ENCODE results near the gene TM4SF4. TPM values are rescaled to one million over a fixed set of nuclear protein-coding genes. Genes with fewer than 3 reads are reported as not detected.

Gene TM4SF4
- total and polyA plus RNA-seq, 8 donors, result 0.13 to 2.0 (median 0.21) TPM; not detected in 3

DNA sequence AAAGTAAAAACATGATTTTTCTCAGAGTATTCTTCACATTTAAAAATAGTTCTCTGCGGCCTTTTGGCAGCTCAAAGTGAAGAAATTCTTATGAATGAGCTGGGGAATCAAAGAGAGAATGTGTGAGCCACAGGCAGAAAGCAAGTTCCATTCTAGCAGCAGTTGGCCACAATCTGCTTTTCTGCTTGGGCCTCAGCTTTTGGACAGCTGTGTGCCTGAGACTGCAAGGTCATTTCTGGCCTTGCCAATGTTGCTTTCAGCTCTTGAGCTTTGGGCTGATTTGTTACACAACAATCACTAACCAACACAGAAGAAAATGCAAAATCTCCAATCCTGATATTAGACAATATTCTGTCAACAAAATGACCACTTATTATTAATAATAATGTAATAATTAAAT is 14.4 kb upstream of the TM4SF4 start:
- H3K4me3 ChIP-seq, result no peak overlapping the region
- TF ChIP-seq, protein P1, sequence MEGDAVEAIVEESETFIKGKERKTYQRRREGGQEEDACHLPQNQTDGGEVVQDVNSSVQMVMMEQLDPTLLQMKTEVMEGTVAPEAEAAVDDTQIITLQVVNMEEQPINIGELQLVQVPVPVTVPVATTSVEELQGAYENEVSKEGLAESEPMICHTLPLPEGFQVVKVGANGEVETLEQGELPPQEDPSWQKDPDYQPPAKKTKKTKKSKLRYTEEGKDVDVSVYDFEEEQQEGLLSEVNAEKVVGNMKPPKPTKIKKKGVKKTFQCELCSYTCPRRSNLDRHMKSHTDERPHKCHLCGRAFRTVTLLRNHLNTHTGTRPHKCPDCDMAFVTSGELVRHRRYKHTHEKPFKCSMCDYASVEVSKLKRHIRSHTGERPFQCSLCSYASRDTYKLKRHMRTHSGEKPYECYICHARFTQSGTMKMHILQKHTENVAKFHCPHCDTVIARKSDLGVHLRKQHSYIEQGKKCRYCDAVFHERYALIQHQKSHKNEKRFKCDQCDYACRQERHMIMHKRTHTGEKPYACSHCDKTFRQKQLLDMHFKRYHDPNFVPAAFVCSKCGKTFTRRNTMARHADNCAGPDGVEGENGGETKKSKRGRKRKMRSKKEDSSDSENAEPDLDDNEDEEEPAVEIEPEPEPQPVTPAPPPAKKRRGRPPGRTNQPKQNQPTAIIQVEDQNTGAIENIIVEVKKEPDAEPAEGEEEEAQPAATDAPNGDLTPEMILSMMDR (IDR thresholded peaks at IDR 0.05), result no peak
- H3K4me1 ChIP-seq, result no peaks in the 10 kb centered on the region
- H3K27ac ChIP-seq, result no peak overlapping the region
- DNase-seq (peak in 1 of 4 donors; percentile 22), ATAC-seq (peak; percentile 29)
- H3K9me3 ChIP-seq, result no peaks in the 10 kb centered on the region
- H3K36me3 ChIP-seq, result no peaks in the 10 kb centered on the region
- no peaks in the 10 kb centered on the region for H3K27me3 ChIP-seq
- intact Hi-C loops (cut with DNase I), result no loop called here

DNA sequence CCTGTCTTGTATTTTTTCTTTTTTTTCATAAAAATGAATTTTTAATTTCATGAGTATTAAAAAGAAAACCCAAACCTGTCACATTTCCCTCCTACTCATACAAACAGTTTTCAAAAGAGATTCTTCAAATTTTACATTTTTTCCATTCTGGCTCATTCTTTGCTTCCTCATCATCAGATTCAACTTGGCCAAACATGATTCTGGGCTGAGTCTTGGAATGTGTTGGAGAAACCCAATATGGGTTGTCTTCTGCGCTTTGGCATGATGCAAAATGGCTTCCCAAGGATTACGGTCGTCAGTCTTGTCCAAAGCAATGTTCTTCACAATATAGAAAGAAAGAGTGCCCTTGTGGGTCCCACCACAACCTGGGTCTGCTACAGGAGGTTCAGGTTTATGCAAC is 12.4 kb upstream of the TM4SF4 start:
- DNase-seq (no peak), ATAC-seq (no peak)
- H3K9me3 ChIP-seq, result no peaks in the 10 kb centered on the region
- no peak overlapping the region for H3K27ac ChIP-seq
- intact Hi-C loops (cut with DNase I), result no loop called here
- TF ChIP-seq, protein P1 (IDR thresholded peaks at IDR 0.05), result no peak
- H3K4me3 ChIP-seq, result no peak overlapping the region
- no peaks in the 10 kb centered on the region for H3K36me3 ChIP-seq
- H3K27me3 ChIP-seq, result no peaks in the 10 kb centered on the region
- no peaks in the 10 kb centered on the region for H3K4me1 ChIP-seq

DNA sequence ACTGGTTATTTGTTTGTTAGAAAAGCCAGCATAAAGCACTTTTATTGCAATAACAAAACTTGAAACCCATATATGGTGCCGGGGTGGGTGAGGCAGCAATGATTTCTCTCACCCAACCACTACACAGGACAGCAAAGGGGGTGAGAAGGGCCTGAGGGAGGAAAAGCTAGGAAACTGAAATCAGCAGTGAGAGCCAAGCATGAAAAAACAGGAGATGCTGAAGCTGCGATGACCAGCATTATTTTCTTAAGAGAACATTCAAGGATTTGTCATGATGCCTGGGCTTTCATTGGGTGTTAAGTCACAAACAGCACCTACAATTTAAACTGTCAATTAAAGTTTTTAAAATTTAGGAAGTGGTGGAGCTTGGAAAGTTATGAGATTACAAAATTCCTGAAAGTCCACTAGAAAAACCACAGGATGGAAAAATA is 11.9 kb upstream of the TM4SF4 start:
- intact Hi-C loops (cut with DNase I), result no loop called here
- ATAC-seq (peak; percentile 8), DNase-seq (no peak)
- no peaks in the 10 kb centered on the region for H3K36me3 ChIP-seq
- no peaks in the 10 kb centered on the region for H3K4me1 ChIP-seq
- H3K9me3 ChIP-seq, result no peaks in the 10 kb centered on the region
- no peak overlapping the region for H3K4me3 ChIP-seq
- TF ChIP-seq, protein P1 (IDR thresholded peaks at IDR 0.05), result no peak
- H3K27me3 ChIP-seq, result no peaks in the 10 kb centered on the region
- H3K27ac ChIP-seq, result no peak overlapping the region

DNA sequence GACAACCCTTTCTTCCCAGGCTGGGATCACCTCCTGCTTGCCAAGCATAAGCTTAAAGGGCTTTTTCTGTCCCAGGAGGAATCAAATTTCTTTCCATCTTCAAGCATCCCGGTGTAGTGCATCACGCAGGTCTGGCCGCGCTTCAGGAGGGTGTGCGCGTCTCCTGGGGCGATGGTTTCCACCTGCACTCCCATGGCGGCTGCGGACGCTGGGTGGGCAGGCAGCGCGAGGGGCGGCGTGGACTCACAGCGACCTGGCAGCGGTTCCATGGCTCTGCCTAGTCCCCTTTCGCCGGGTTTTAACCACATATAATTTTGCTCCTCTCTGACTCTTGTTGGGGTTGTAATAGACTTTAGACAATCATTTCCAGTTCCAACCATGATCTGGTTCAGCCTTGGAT is 10.6 kb upstream of the TM4SF4 start:
- no peak for ATAC-seq

DNA sequence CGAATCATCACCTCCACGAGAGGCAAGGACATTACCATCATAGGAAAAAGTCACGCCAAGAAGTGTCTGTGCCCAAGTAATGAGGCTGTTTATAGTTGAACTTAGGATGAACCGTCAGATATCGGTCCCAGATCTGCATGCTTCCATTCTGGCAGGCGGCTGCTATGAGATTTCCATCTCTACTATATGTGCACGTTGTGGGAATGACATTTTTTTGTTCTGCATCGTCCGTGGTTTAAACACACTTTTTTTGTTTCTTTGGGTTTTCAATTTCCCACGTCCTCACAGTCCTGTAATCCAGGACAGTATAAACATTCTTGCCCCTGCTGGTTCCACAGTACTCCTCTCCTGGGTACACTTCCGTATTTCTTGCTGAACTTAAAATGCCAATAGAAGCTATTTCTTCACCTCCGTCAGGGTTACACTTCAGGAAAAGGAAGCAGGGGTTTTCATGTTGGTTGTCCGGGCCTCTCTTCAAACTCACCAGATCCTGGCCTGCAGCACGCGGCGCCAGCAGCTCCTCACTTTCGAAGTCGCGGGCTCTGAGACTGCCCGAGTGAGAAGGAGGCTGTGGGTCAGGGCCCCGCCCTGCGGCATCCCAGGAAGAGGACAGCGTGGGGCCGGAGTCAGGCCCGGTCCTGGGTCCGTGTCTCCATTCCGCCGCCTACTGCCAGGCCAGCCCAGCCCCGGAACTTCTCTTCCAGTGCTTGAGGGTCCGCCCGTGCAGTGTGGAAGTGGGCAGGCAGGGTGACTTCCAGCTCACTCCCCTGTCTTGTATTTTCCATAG is 9.8 kb upstream of the TM4SF4 start:
- Histone ChIP-seq H3K27ac (no peak overlapping the region), H3K4me3 (no peak overlapping the region), H3K36me3 (no peaks in the 10 kb centered on the region), H3K27me3 (no peaks in the 10 kb centered on the region), H3K9me3 (no peaks in the 10 kb centered on the region), H3K4me1 (no peaks in the 10 kb centered on the region)
- peak in 1 of 4 donors; percentile 78 for DNase-seq
- TF ChIP-seq, protein P1 (IDR thresholded peaks at IDR 0.05), result no peak
- ATAC-seq, result no peak
- intact Hi-C loops (cut with DNase I), result no loop called here

More for the DNA sequence above, 10.6 kb upstream of the TM4SF4 start:
- no peaks in the 10 kb centered on the region for H3K27me3 ChIP-seq
- no peak overlapping the region for H3K4me3 ChIP-seq
- peak in 1 of 4 donors; percentile 48 for DNase-seq
- intact Hi-C loops (cut with DNase I), result no loop called here
- TF ChIP-seq, protein P1 (IDR thresholded peaks at IDR 0.05), result no peak
- H3K9me3 ChIP-seq, result no peaks in the 10 kb centered on the region
- H3K36me3 ChIP-seq, result no peaks in the 10 kb centered on the region
- H3K27ac ChIP-seq, result no peak overlapping the region
- H3K4me1 ChIP-seq, result no peaks in the 10 kb centered on the region

Data from left lung (tissue), 10 donors.